Amniotic epithelial cell (primary cell): Measurements from ENCODE around the gene TET2.
A peak's percentile ranks its signal among the peaks of the same experiment; 100 is the strongest.

ENCODE experiments used
- DNase-seq: peaks from one replicate; pipeline ENCODE4 v3.0.0-alpha.2; 2010; ENCODE audit warnings: low read depth

Gene TET2

GRCh38 chr4:105184316-105184980, 37.8 kb downstream of the TET2 start:
- DNase-seq: no peak

GRCh38 chr4:105186701-105187161, 40.1 kb downstream of the TET2 start:
- peak; percentile 75 for DNase-seq

- no peak for DNase-seq
Measured at GRCh38 chr4:105189855-105190650, 43.4 kb downstream of the TET2 start.

- DNase-seq: peak; percentile 78
Measured at GRCh38 chr4:105191621-105192210, 45.0 kb downstream of the TET2 start.

GRCh38 chr4:105192474-105192873, 45.8 kb downstream of the TET2 start:
- no peak for DNase-seq

GRCh38 chr4:105192910-105193309, 46.2 kb downstream of the TET2 start:
- DNase-seq: no peak

GRCh38 chr4:105193536-105193935, 46.9 kb downstream of the TET2 start:
- no peak for DNase-seq

GRCh38 chr4:105194328-105195231, 47.9 kb downstream of the TET2 start:
- DNase-seq: peak; percentile 15

- DNase-seq: no peak
Measured at GRCh38 chr4:105196523-105197145, 50.0 kb downstream of the TET2 start.

- DNase-seq: no peak
Measured at GRCh38 chr4:105197777-105198176, 51.1 kb downstream of the TET2 start.

GRCh38 chr4:105198541-105198940, 51.9 kb downstream of the TET2 start:
- no peak for DNase-seq

- no peak for DNase-seq
Measured at GRCh38 chr4:105206214-105206613, 59.5 kb downstream of the TET2 start.

GRCh38 chr4:105207386-105207785, 60.7 kb downstream of the TET2 start:
- no peak for DNase-seq

GRCh38 chr4:105208561-105208960, 61.9 kb downstream of the TET2 start:
- DNase-seq: no peak

GRCh38 chr4:105210916-105211315, 64.2 kb downstream of the TET2 start:
- no peak for DNase-seq

GRCh38 chr4:105215609-105216313, 69.1 kb downstream of the TET2 start:
- peak; percentile 53 for DNase-seq

- no peak for DNase-seq
Measured at GRCh38 chr4:105225500-105225899, 78.8 kb downstream of the TET2 start.

GRCh38 chr4:105227054-105227453, 80.4 kb downstream of the TET2 start:
- DNase-seq: peak; percentile 5

- DNase-seq: no peak
Measured at GRCh38 chr4:105230287-105230686, 83.6 kb downstream of the TET2 start.

- DNase-seq: peak; percentile 47
Measured at GRCh38 chr4:105232374-105232773, 85.7 kb downstream of the TET2 start.

- no peak for DNase-seq
Measured at GRCh38 chr4:105234582-105234981, 87.9 kb downstream of the TET2 start.
